B cell (primary cell): ENCODE results near the gene SLC15A2. TPM values are rescaled to one million over a fixed set of nuclear protein-coding genes. Genes with fewer than 3 reads are reported as not detected.

Experiments
- ATAC-seq: fragments of 200-7000 bp; cut with Tn5 transposase; one replicate; pipeline ENCODE4 v1.10.0; 2021; ENCODE audit warnings: low read depth, mild to moderate bottlenecking, moderate number of reproducible peaks, moderate library complexity
- CTCF ChIA-PET: fragments of 350-600 bp; sonication (Branson Sonifier 250); formaldehyde crosslinking; loops from one replicate; lab custom pipeline; 2021; ENCODE audit warnings: antibody characterized with exemption, inconsistent platforms; lab: Charles Lee
- POLR2A ChIA-PET: fragments of 350-600 bp; sonication (Branson Sonifier 250); formaldehyde crosslinking; loops from one replicate; lab custom pipeline; 2021; ENCODE audit warnings: antibody characterized with exemption; lab: Charles Lee
- DNase-seq: peaks from one replicate; pipeline ENCODE4 v3.0.0; 2013
- H2AFZ ChIP-seq: 2 replicates; pipeline ENCODE4 v1.6.1; 2012; ENCODE audit warnings: mild to moderate bottlenecking, low read depth, low read length; ENCODE audit not compliant: insufficient read depth, poor library complexity, severe bottlenecking
- H3K27ac ChIP-seq, 2 donors: 1 replicate in 1 of 2; 2 replicates in 1 of 2; pipeline ENCODE4 v1.5.1; 2012 to 2013; ENCODE audit warnings: low read length in 2 of 2, mild to moderate bottlenecking in 2 of 2, moderate library complexity in 1 of 2
- H3K27me3 ChIP-seq, 4 experiments: fragments of 200-600 bp in 1 of 4; sonication (generic) in 1 of 4; replicated peaks in 1 of 4; 1 replicate in 2 of 4; 2 replicates in 2 of 4; pipeline versions ENCODE4 v1.6.1 to v1.7.0; 2013 to 2016; ENCODE audit warnings: low read length in 3 of 4, mild to moderate bottlenecking in 2 of 4, mixed read lengths in 1 of 4, moderate library complexity in 1 of 4; ENCODE audit not compliant: insufficient read depth in 4 of 4, control insufficient read depth in 3 of 4; ENCODE audit errors: control extremely low read depth in 1 of 4
- H3K36me3 ChIP-seq, 2 experiments: replicated peaks in 1 of 2; 1 replicate in 1 of 2; 2 replicates in 1 of 2; pipeline versions ENCODE4 v1.6.1 to v1.7.1; 2013; ENCODE audit warnings: low read length in 1 of 2; ENCODE audit not compliant: insufficient read depth in 2 of 2, control insufficient read depth in 1 of 2; ENCODE audit errors: control extremely low read depth in 1 of 2, extremely low read depth in 1 of 2
- H3K4me1 ChIP-seq, 2 donors: fragments of 200-600 bp in 1 of 2; sonication (generic) in 1 of 2; 1 replicate in 1 of 2; 2 replicates in 1 of 2; pipeline versions ENCODE4 v1.5.1 to v1.6.1; 2013 to 2017; ENCODE audit warnings: low read length in 2 of 2; ENCODE audit not compliant: control insufficient read depth in 2 of 2, insufficient read depth in 2 of 2
- H3K4me2 ChIP-seq: replicated peaks from 2 replicates; pipeline ENCODE3; 2012; ENCODE audit warnings: mild to moderate bottlenecking, low read depth, low read length; ENCODE audit not compliant: poor library complexity, severe bottlenecking
- H3K4me3 ChIP-seq, 5 experiments: fragments of 200-600 bp in 1 of 5; sonication (generic) in 1 of 5; 1 replicate in 3 of 5; 2 replicates in 2 of 5; pipeline versions ENCODE4 v1.5.1 to v1.7.0; 2011 to 2016; ENCODE audit warnings: low read length in 4 of 5, mild to moderate bottlenecking in 4 of 5, low read depth in 2 of 5, control low read depth in 1 of 5, moderate library complexity in 1 of 5; ENCODE audit not compliant: insufficient read depth in 1 of 5; ENCODE audit errors: control extremely low read depth in 1 of 5, extremely low read depth in 1 of 5
- H3K79me2 ChIP-seq: fragments of 200-600 bp; sonication (generic); one replicate; pipeline ENCODE4 v1.6.0; 2016; ENCODE audit warnings: low read length; ENCODE audit not compliant: control insufficient read depth, insufficient read depth
- H3K9ac ChIP-seq: fragments of 200-600 bp; sonication (generic); 2 replicates; pipeline ENCODE4 v1.6.1; 2017; ENCODE audit warnings: mild to moderate bottlenecking, low read length, moderate library complexity
- H3K9me3 ChIP-seq, 3 donors: one replicate each; pipeline versions ENCODE4 v1.6.1 to v1.7.1; 2013; ENCODE audit warnings: low read length in 2 of 3; ENCODE audit not compliant: control insufficient read depth in 2 of 3, insufficient read depth in 1 of 3; ENCODE audit errors: control extremely low read depth in 1 of 3
- H4K20me1 ChIP-seq: 2 replicates; pipeline ENCODE4 v1.6.0; 2012; ENCODE audit warnings: mild to moderate bottlenecking, low read length; ENCODE audit not compliant: insufficient read depth, control insufficient read depth, poor library complexity, severe bottlenecking
- H3K27ac Mint-ChIP-seq: one replicate; pipeline ENCODE4 v1.8.0; 2021; ENCODE audit warnings: mixed read lengths
- H3K27me3 Mint-ChIP-seq: one replicate; pipeline ENCODE4 v1.8.0; 2021; ENCODE audit warnings: mixed read lengths
- H3K4me1 Mint-ChIP-seq: one replicate; pipeline ENCODE4 v1.8.0; 2021; ENCODE audit warnings: mixed read lengths
- H3K4me3 Mint-ChIP-seq: one replicate; pipeline ENCODE4 v1.8.0; 2021; ENCODE audit warnings: mixed read lengths
- H3K9me3 Mint-ChIP-seq: one replicate; pipeline ENCODE4 v1.8.0; 2022; ENCODE audit warnings: mixed read lengths; ENCODE audit not compliant: insufficient read depth
- CTCF ChIP-seq: fragments of 200-600 bp; IDR thresholded peaks from one replicate; pipeline ENCODE4 v1.8.0; 2022; ENCODE audit warnings: antibody characterized with exemption, mild to moderate bottlenecking
- EZH2 ChIP-seq: IDR thresholded peaks from 2 replicates; pipeline ENCODE4 v1.6.1; 2012; ENCODE audit warnings: borderline replicate concordance, low read depth, mild to moderate bottlenecking, moderate library complexity, low read length; ENCODE audit not compliant: insufficient read depth, poor library complexity, severe bottlenecking
- WGBS: methylation state at CpG from one replicate; pipeline ENCODE4 v1.1.5; 2013; ENCODE audit warnings: missing lambda C conversion rate; ENCODE audit not compliant: insufficient coverage; 5-methylcytosine and 5-hydroxymethylcytosine counted together
- intact Hi-C: fragments of 100-400 bp; cut with micrococcal nuclease; formaldehyde crosslinking; loops from one replicate; pipeline ENCODE4 v1.10.0; 2022
- polyA plus RNA-seq: library from polyadenylated mRNA; depleted of rRNA; stranded (reverse); fragments of >200 nt; gene quantifications from 2 replicates; pipeline ENCODE4 v1.2.3, GENCODE V29; 2012
- total RNA-seq, 2 donors: library from RNA; stranded (reverse); fragments of 120-200 nt in 1 of 2; gene quantifications; 1 replicate in 1 of 2; 2 replicates in 1 of 2; pipeline versions ENCODE4 v1.2.3 to v1.2.4, GENCODE V29; 2013 to 2022

SLC15A2 gene
- total and polyA plus RNA-seq, 2 donors (not counting 1 experiment from before 2014, with no cell fraction given): 13.1 to 16.9 TPM

GRCh38 chr3:121975702-121976302 lies 81.6 kb downstream of the SLC15A2 start:
- intact Hi-C loops: loop anchor here (1.0 kb wide), 1 partner anchor 282 kb away; no protein-coding TSS in a partner anchor
- H3K27me3 ChIP-seq: no peaks in the 10 kb centered on the region
- peak; percentile 33 for DNase-seq

More at GRCh38 chr3:121975702-121976302, 81.6 kb downstream of the SLC15A2 start:
- H3K4me3 ChIP-seq: no peak overlapping the region
- no peaks in the 10 kb centered on the region for H4K20me1 ChIP-seq
- no peak overlapping the region for H3K4me3 Mint-ChIP-seq
- peaks cover 0 to 6% (median 5%) of the 10 kb centered on the region in 3 donors for H3K9me3 ChIP-seq
- H3K9ac ChIP-seq: no peak overlapping the region
- no peak overlapping the region for H3K27ac ChIP-seq
- H3K79me2 ChIP-seq: no peaks in the 10 kb centered on the region
- peaks cover 4 to 12% of the 10 kb centered on the region in 2 donors for H3K4me1 ChIP-seq
- POLR2A ChIA-PET: no interaction called here
- H3K4me1 Mint-ChIP-seq: peaks cover 20% of the 10 kb centered on the region
- CTCF ChIA-PET: interaction anchor here (0.7 to 2.7 kb wide), 12 partner anchors 17 to 283 kb away, joined by 3 to 18 read pairs (median 4); no protein-coding TSS in a partner anchor
- no peaks in the 10 kb centered on the region for H3K27me3 Mint-ChIP-seq
- no peak for ATAC-seq
- no peak overlapping the region for H2AFZ ChIP-seq
- peaks cover 2% of the 10 kb centered on the region for H3K9me3 Mint-ChIP-seq
- no CpG with 5 or more reads among the region's 1 CpG for WGBS
- peaks cover 3 to 6% of the 10 kb centered on the region in 2 experiments for H3K36me3 ChIP-seq
- TF ChIP-seq EZH2 (no peak), CTCF (peak; percentile 12)
- no peak overlapping the region for H3K4me2 ChIP-seq
- H3K27ac Mint-ChIP-seq: no peak overlapping the region
